HEK293 (cell line): ENCODE measurements around the gene ACOT7.
A peak's percentile ranks its signal among the peaks of the same experiment; 100 is the strongest.
"Not testable (repeated sequence)": the region's sequence is repeated elsewhere in the genome, so short reads cannot be mapped to it uniquely, and the experiment has no call there.

ENCODE experiments used
- CTCF ChIA-PET: fragments of 350-600 bp; formaldehyde crosslinking; extraction: SDS; loops from one replicate; lab custom pipeline; 2021; ENCODE audit warnings: antibody characterized with exemption; lab: Yijun Ruan, JAX
- POLR2A ChIA-PET: fragments of 300-600 bp; formaldehyde crosslinking; extraction: SDS; loops from one replicate; lab custom pipeline; 2020; ENCODE audit warnings: antibody characterized with exemption, inconsistent platforms; lab: Yijun Ruan, JAX
- H3K27ac ChIP-seq: fragments of 200-500 bp; sonication (Bioruptor generic); 2 replicates; pipeline ENCODE4 v1.5.1; 2014; ENCODE audit warnings: low read depth, low read length, control low read depth, inconsistent platforms; ENCODE audit errors: extremely low read depth
- H3K36me3 ChIP-seq, 2 experiments: fragments of 200-500 bp in 1 of 2; sonication (Bioruptor generic) in 1 of 2; 1 replicate in 1 of 2; 2 replicates in 1 of 2; pipeline ENCODE4 v1.5.1; 2014 to 2017; ENCODE audit warnings: inconsistent platforms in 2 of 2, low read length in 2 of 2; ENCODE audit not compliant: control insufficient read depth in 2 of 2, insufficient read depth in 1 of 2
- H3K4me1 ChIP-seq: fragments of 200-500 bp; sonication (Bioruptor generic); 2 replicates; pipeline ENCODE4 v1.5.1; 2014; ENCODE audit warnings: mild to moderate bottlenecking, low read length, inconsistent platforms; ENCODE audit not compliant: control insufficient read depth, insufficient read depth
- H3K4me3 ChIP-seq: 2 replicates; pipeline ENCODE4 v1.5.1; 2011; ENCODE audit warnings: low read depth, mild to moderate bottlenecking, control low read depth, low read length, moderate library complexity
- H3K9me3 ChIP-seq: fragments of 200-500 bp; sonication (Bioruptor generic); 2 replicates; pipeline ENCODE4 v1.5.1; 2014; ENCODE audit warnings: low read depth, low read length, inconsistent platforms; ENCODE audit not compliant: control insufficient read depth, insufficient read depth
- GLIS1 ChIP-seq: fragments of 450-650 bp; formaldehyde crosslinking; IDR thresholded peaks from 2 replicates; pipeline ENCODE4 v1.5.1; 2016; ENCODE audit warnings: missing biosample characterization, missing genetic modification characterization
- IKZF3 ChIP-seq: fragments of 450-650 bp; IDR thresholded peaks from 2 replicates; pipeline ENCODE4 v1.5.0; 2018; ENCODE audit warnings: missing biosample characterization, mild to moderate bottlenecking, missing genetic modification characterization, moderate library complexity
- KLF1 ChIP-seq: fragments of 450-650 bp; formaldehyde crosslinking; IDR thresholded peaks from 2 replicates; pipeline ENCODE4 v1.5.1; 2016; ENCODE audit warnings: missing biosample characterization, missing genetic modification characterization
- KLF17 ChIP-seq: fragments of 450-650 bp; formaldehyde crosslinking; IDR thresholded peaks from 2 replicates; pipeline ENCODE4 v1.5.1; 2016; ENCODE audit warnings: missing biosample characterization, missing genetic modification characterization
- OSR2 ChIP-seq: fragments of 450-650 bp; formaldehyde crosslinking; IDR thresholded peaks from 2 replicates; pipeline ENCODE4 v1.5.1; 2016; ENCODE audit warnings: missing biosample characterization, missing genetic modification characterization
- PATZ1 ChIP-seq: fragments of 450-650 bp; formaldehyde crosslinking; IDR thresholded peaks from 2 replicates; pipeline ENCODE4 v1.5.1; 2016; ENCODE audit warnings: missing biosample characterization, missing genetic modification characterization
- PRDM1 ChIP-seq: fragments of 450-650 bp; formaldehyde crosslinking; IDR thresholded peaks from 2 replicates; pipeline ENCODE4; 2016; ENCODE audit warnings: missing biosample characterization, missing genetic modification characterization
- SETDB1 ChIP-seq: IDR thresholded peaks from one replicate; pipeline ENCODE4 v1.6.1; 2017; ENCODE audit warnings: mild to moderate bottlenecking, low read length, moderate library complexity, mixed read lengths; ENCODE audit not compliant: insufficient read length
- SP3 ChIP-seq: fragments of 450-650 bp; formaldehyde crosslinking; IDR thresholded peaks from 2 replicates; pipeline ENCODE4 v1.5.1; 2016; ENCODE audit warnings: missing biosample characterization, missing genetic modification characterization
- SP7 ChIP-seq: fragments of 450-650 bp; formaldehyde crosslinking; IDR thresholded peaks from 2 replicates; pipeline ENCODE4 v1.5.1; 2016; ENCODE audit warnings: missing biosample characterization, missing genetic modification characterization
- WT1 ChIP-seq: fragments of 450-650 bp; formaldehyde crosslinking; IDR thresholded peaks from 2 replicates; pipeline ENCODE4 v1.5.1; 2016; ENCODE audit warnings: missing biosample characterization, missing genetic modification characterization
- ZBTB8A ChIP-seq: fragments of 450-650 bp; formaldehyde crosslinking; IDR thresholded peaks from 2 replicates; pipeline ENCODE4 v1.5.1; 2016; ENCODE audit warnings: missing biosample characterization, missing genetic modification characterization
- ZEB2 ChIP-seq: fragments of 450-650 bp; formaldehyde crosslinking; IDR thresholded peaks from 2 replicates; pipeline ENCODE4 v1.5.1; 2016; ENCODE audit warnings: missing biosample characterization, missing genetic modification characterization
- ZFP69B ChIP-seq: fragments of 450-650 bp; formaldehyde crosslinking; IDR thresholded peaks from 2 replicates; pipeline ENCODE4 v1.5.1; 2016; ENCODE audit warnings: missing biosample characterization, missing genetic modification characterization
- ZNF2 ChIP-seq: fragments of 450-650 bp; formaldehyde crosslinking; IDR thresholded peaks from 2 replicates; pipeline ENCODE4 v1.5.1; 2016; ENCODE audit warnings: missing biosample characterization, missing genetic modification characterization
- ZNF274 ChIP-seq, 2 experiments: fragments of 200-500 bp in 1 of 2; fragments of 450-650 bp in 1 of 2; sonication (Bioruptor generic) in 1 of 2; formaldehyde crosslinking in 1 of 2; IDR thresholded peaks; 2 replicates each; pipeline versions ENCODE4 v1.5.1 to v1.6.1; 2014 to 2016; ENCODE audit warnings: borderline replicate concordance in 1 of 2, inconsistent platforms in 1 of 2, low read length in 1 of 2, missing biosample characterization in 1 of 2, missing genetic modification characterization in 1 of 2
- ZNF366 ChIP-seq: fragments of 450-650 bp; formaldehyde crosslinking; conservative IDR thresholded peaks from 2 replicates; pipeline ENCODE4 v1.5.1; 2016; ENCODE audit warnings: missing biosample characterization, missing genetic modification characterization
- ZNF600 ChIP-seq: fragments of 450-650 bp; formaldehyde crosslinking; IDR thresholded peaks from 2 replicates; pipeline ENCODE4 v1.5.1; 2016; ENCODE audit warnings: missing biosample characterization, missing genetic modification characterization
- ZNF654 ChIP-seq: fragments of 450-650 bp; formaldehyde crosslinking; IDR thresholded peaks from 2 replicates; pipeline ENCODE4 v1.5.1; 2016; ENCODE audit warnings: low read depth, missing biosample characterization, missing genetic modification characterization
- TF ChIP-seq, protein P1 (sequence below): fragments of 450-650 bp; formaldehyde crosslinking; IDR thresholded peaks from 2 replicates; pipeline ENCODE4 v1.5.1; 2016; ENCODE audit warnings: missing biosample characterization, missing genetic modification characterization

ACOT7 gene

GRCh38 chr1:6363085-6363884, 30.3 kb downstream of the ACOT7 start:
- H3K27ac ChIP-seq, H3K4me3 ChIP-seq, H3K4me1 ChIP-seq, H3K9me3 ChIP-seq: not testable (repeated sequence)
- ChIA-PET POLR2A (interaction anchor here (0.6 to 1.2 kb wide), 3 partner anchors 29 to 166 kb away, joined by 3 to 4 read pairs (median 4); partner anchors contain the start of gene ACOT7), CTCF (interaction anchor here (0.6 to 6.3 kb wide), 22 partner anchors 8 to 1088 kb away, joined by 3 to 77 read pairs (median 4); no protein-coding TSS in a partner anchor)
- H3K36me3 ChIP-seq, result peaks cover 0 to 11% of the 10 kb centered on the region in 2 experiments; a peak in 1 of 3 replicates
- TF ChIP-seq SETDB1 (peak; percentile 39), ZNF654 (peak; percentile 62), WT1 (tag by site-specific recombination) (peak; percentile 91), KLF1 (tag by site-specific recombination) (peak; percentile 56; the same call in 1 of the 2 replicates), ZFP69B (tag by site-specific recombination) (0 out of 2 replicates have a peak, but pooled peaks have one; percentile 20), KLF17 (tag by site-specific recombination) (0 out of 2 replicates have a peak, but pooled peaks have one; percentile 24), ZNF2 (peak; percentile 48; the same call in 1 of the 2 replicates), PRDM1 (tag by site-specific recombination) (peak; percentile 78), ZBTB8A (peak; percentile 87), IKZF3 (tag by site-specific recombination) (peak; percentile 88), ZNF366 (0 out of 2 replicates have a peak, but pooled peaks have one; percentile 30), OSR2 (peak; percentile 49), SP3 (0 out of 2 replicates have a peak, but pooled peaks have one; percentile 13), PATZ1 (tag by site-specific recombination) (0 out of 2 replicates have a peak, but pooled peaks have one; percentile 21), GLIS1 (tag by site-specific recombination) (0 out of 2 replicates have a peak, but pooled peaks have one; percentile 8), SP7 (tag by site-specific recombination) (0 out of 2 replicates have a peak, but pooled peaks have one; percentile 25), ZNF600 (tag by site-specific recombination) (peak; percentile 44; the same call in 1 of the 2 replicates), ZEB2 (0 out of 2 replicates have a peak, but pooled peaks have one; percentile 34)
- TF ChIP-seq, protein P1, sequence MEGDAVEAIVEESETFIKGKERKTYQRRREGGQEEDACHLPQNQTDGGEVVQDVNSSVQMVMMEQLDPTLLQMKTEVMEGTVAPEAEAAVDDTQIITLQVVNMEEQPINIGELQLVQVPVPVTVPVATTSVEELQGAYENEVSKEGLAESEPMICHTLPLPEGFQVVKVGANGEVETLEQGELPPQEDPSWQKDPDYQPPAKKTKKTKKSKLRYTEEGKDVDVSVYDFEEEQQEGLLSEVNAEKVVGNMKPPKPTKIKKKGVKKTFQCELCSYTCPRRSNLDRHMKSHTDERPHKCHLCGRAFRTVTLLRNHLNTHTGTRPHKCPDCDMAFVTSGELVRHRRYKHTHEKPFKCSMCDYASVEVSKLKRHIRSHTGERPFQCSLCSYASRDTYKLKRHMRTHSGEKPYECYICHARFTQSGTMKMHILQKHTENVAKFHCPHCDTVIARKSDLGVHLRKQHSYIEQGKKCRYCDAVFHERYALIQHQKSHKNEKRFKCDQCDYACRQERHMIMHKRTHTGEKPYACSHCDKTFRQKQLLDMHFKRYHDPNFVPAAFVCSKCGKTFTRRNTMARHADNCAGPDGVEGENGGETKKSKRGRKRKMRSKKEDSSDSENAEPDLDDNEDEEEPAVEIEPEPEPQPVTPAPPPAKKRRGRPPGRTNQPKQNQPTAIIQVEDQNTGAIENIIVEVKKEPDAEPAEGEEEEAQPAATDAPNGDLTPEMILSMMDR (tag by site-specific recombination), result peak; percentile 42; the same call in 1 of the 2 replicates

GRCh38 chr1:6361124-6361775, 32.3 kb downstream of the ACOT7 start:
- Histone ChIP-seq H3K4me3 (no peak overlapping the region), H3K27ac (no peak overlapping the region), H3K36me3 (no peaks in the 10 kb centered on the region), H3K4me1 (peaks cover 8% of the 10 kb centered on the region; the same call in 1 of the 2 replicates), H3K9me3 (no peaks in the 10 kb centered on the region)
- TF ChIP-seq ZNF600 (tag by site-specific recombination) (peak; percentile 37; the same call in 1 of the 2 replicates), ZNF274 (IDR thresholded peaks at IDR 0.05; ENCODE audit: low read length) (no peak), ZNF274 (tag by site-specific recombination; IDR thresholded peaks at IDR 0.05; ENCODE audit: borderline replicate concordance) (no peak)
- POLR2A ChIA-PET, result no interaction called here
- CTCF ChIA-PET, result interaction anchor here (0.7 to 6.3 kb wide), 15 partner anchors 8 to 125 kb away, joined by 3 to 77 read pairs (median 7); partner anchors contain the start of gene HES2
